CD14-positive monocyte (primary cell): Measurements from ENCODE around the gene BCAT1. TPM values are rescaled to one million over a fixed set of nuclear protein-coding genes. Genes with fewer than 3 reads are reported as not detected.

Experiments used
- DNase-seq, 3 donors: peaks; one replicate each; pipeline ENCODE4 v3.0.0-alpha.2; 2011 to 2022
- H2AFZ ChIP-seq: 2 replicates; pipeline ENCODE4 v1.6.0; 2012; ENCODE audit warnings: mild to moderate bottlenecking, low read depth, low read length, inconsistent platforms; ENCODE audit not compliant: insufficient read depth, poor library complexity, severe bottlenecking
- H3K27ac ChIP-seq, 2 donors: 1 replicate in 1 of 2; 2 replicates in 1 of 2; pipeline ENCODE4 v1.5.1; 2012 to 2013; ENCODE audit warnings: low read length in 2 of 2, control low read depth in 1 of 2, inconsistent platforms in 1 of 2, low read depth in 1 of 2, mild to moderate bottlenecking in 1 of 2
- H3K27me3 ChIP-seq, 2 donors: one replicate each; pipeline versions ENCODE4 v1.6.0 to v1.6.1; 2011 to 2013; ENCODE audit warnings: low read length in 2 of 2; ENCODE audit not compliant: control insufficient read depth in 2 of 2, insufficient read depth in 2 of 2
- H3K36me3 ChIP-seq, 2 donors: replicated peaks in 1 of 2; 1 replicate in 1 of 2; 2 replicates in 1 of 2; pipeline versions ENCODE4 v1.5.1 to v1.6.1; 2012 to 2013; ENCODE audit warnings: low read length in 2 of 2, control low read depth in 1 of 2, inconsistent platforms in 1 of 2, mild to moderate bottlenecking in 1 of 2; ENCODE audit not compliant: insufficient read depth in 2 of 2, control insufficient read depth in 1 of 2
- H3K4me1 ChIP-seq, 2 donors: 1 replicate in 1 of 2; 2 replicates in 1 of 2; pipeline versions ENCODE4 v1.5.1 to v1.6.1; 2012 to 2013; ENCODE audit warnings: low read length in 2 of 2, control low read depth in 1 of 2, inconsistent platforms in 1 of 2, mild to moderate bottlenecking in 1 of 2, moderate library complexity in 1 of 2; ENCODE audit not compliant: insufficient read depth in 2 of 2, control insufficient read depth in 1 of 2
- H3K4me2 ChIP-seq: replicated peaks from 2 replicates; pipeline ENCODE3; 2012; ENCODE audit warnings: low read length, moderate library complexity, mild to moderate bottlenecking; ENCODE audit not compliant: poor library complexity, severe bottlenecking; ENCODE audit errors: extremely low read depth
- H3K4me3 ChIP-seq, 3 experiments: fragments of 200-600 bp in 1 of 3; sonication (generic) in 1 of 3; replicated peaks in 1 of 3; 1 replicate in 2 of 3; 2 replicates in 1 of 3; pipeline ENCODE4 v1.5.1; 2011 to 2013; ENCODE audit warnings: low read length in 3 of 3, mild to moderate bottlenecking in 3 of 3, control low read depth in 2 of 3, low read depth in 2 of 3, inconsistent platforms in 1 of 3, moderate library complexity in 1 of 3
- H3K79me2 ChIP-seq: 2 replicates; pipeline ENCODE4 v1.6.0; 2012; ENCODE audit warnings: mild to moderate bottlenecking, control low read depth, inconsistent platforms, low read length, moderate library complexity; ENCODE audit not compliant: insufficient read depth
- H3K9ac ChIP-seq: 2 replicates; pipeline ENCODE4 v1.6.0; 2017; ENCODE audit warnings: low read length, mild to moderate bottlenecking; ENCODE audit not compliant: insufficient read depth, poor library complexity, severe bottlenecking
- H3K9me3 ChIP-seq, 2 donors: replicated peaks in 1 of 2; 1 replicate in 1 of 2; 2 replicates in 1 of 2; pipeline versions ENCODE4 v1.5.1 to v1.6.1; 2012 to 2013; ENCODE audit warnings: low read length in 2 of 2, control low read depth in 1 of 2; ENCODE audit not compliant: control insufficient read depth in 1 of 2, insufficient read depth in 1 of 2
- H4K20me1 ChIP-seq: 2 replicates; pipeline ENCODE4 v1.6.0; 2012; ENCODE audit warnings: mild to moderate bottlenecking, low read length, control low read depth, moderate library complexity; ENCODE audit not compliant: insufficient read depth
- H3K27ac Mint-ChIP-seq, 7 donors: one replicate each; pipeline ENCODE4 v1.8.0; 2020; ENCODE audit warnings: mild to moderate bottlenecking in 7 of 7, mixed read lengths in 7 of 7, moderate library complexity in 6 of 7, inconsistent platforms in 2 of 7
- H3K27me3 Mint-ChIP-seq, 3 donors: one replicate each; pipeline ENCODE4 v1.8.0; 2021 to 2022; ENCODE audit warnings: low read depth in 3 of 3, mild to moderate bottlenecking in 3 of 3, mixed read lengths in 3 of 3, moderate library complexity in 3 of 3, inconsistent platforms in 1 of 3
- H3K36me3 Mint-ChIP-seq, 2 donors: one replicate each; pipeline ENCODE4 v1.8.0; 2020; ENCODE audit warnings: mixed read lengths in 2 of 2, inconsistent platforms in 1 of 2, mild to moderate bottlenecking in 1 of 2
- H3K4me1 Mint-ChIP-seq: one replicate; pipeline ENCODE4 v1.8.0; 2020; ENCODE audit warnings: mild to moderate bottlenecking, mixed read lengths
- H3K4me3 Mint-ChIP-seq, 2 donors: one replicate each; pipeline ENCODE4 v1.8.0; 2020; ENCODE audit warnings: mild to moderate bottlenecking in 2 of 2, mixed read lengths in 2 of 2, moderate library complexity in 1 of 2
- H3K9me3 Mint-ChIP-seq, 7 donors: one replicate each; pipeline ENCODE4 v1.8.0; 2020 to 2022; ENCODE audit warnings: mixed read lengths in 7 of 7, mild to moderate bottlenecking in 6 of 7, moderate library complexity in 6 of 7, inconsistent platforms in 2 of 7
- CTCF ChIP-seq: fragments of 200-600 bp; IDR thresholded peaks from one replicate; pipeline ENCODE4 v1.8.0; 2022; ENCODE audit warnings: antibody characterized with exemption, mild to moderate bottlenecking
- WGBS: methylation state at CpG from one replicate; pipeline ENCODE4 v1.1.5; 2013; ENCODE audit warnings: missing lambda C conversion rate; ENCODE audit not compliant: insufficient coverage; 5-methylcytosine and 5-hydroxymethylcytosine counted together
- intact Hi-C, 2 donors: fragments of 100-400 bp; cut with micrococcal nuclease; formaldehyde crosslinking; loops; one replicate each; pipeline versions ENCODE4 v1.15.0 to v1.15.1; 2023
- polyA plus RNA-seq, 3 donors: library from polyadenylated mRNA; depleted of rRNA in 1 of 3; unstranded in 2 of 3; stranded (reverse) in 1 of 3; fragments of 300-500 nt in 2 of 3; fragments of >200 nt in 1 of 3; fragmentation: Illumina TruSeq in 2 of 3; gene quantifications; 1 replicate in 2 of 3; 2 replicates in 1 of 3; pipeline ENCODE4 v1.2.3, GENCODE V29; 2012 to 2021

Gene BCAT1
- polyA plus RNA-seq, 3 donors: 3.5 to 16.9 (median 15.2) TPM

GRCh38 chr12:24955853-24956252, 7.0 kb upstream of the BCAT1 start:
- peaks cover 0 to 2% (median 0%) of the 10 kb centered on the region in 7 donors for H3K9me3 Mint-ChIP-seq
- no peak overlapping the region for H3K4me2 ChIP-seq
- WGBS: no CpG with 5 or more reads among the region's 18 CpGs
- no peak overlapping the region for H2AFZ ChIP-seq
- no peak overlapping the region for H3K4me3 ChIP-seq
- no peak for DNase-seq
- intact Hi-C loops: no loop called here
- H3K27ac ChIP-seq: no peak overlapping the region
- no peaks in the 10 kb centered on the region for H3K36me3 Mint-ChIP-seq
- no peaks in the 10 kb centered on the region for H4K20me1 ChIP-seq
- H3K9me3 ChIP-seq: no peaks in the 10 kb centered on the region
- H3K27ac Mint-ChIP-seq: no peak overlapping the region
- TF ChIP-seq CTCF: no peak
- peaks cover 3 to 8% (median 4%) of the 10 kb centered on the region in 3 donors for H3K27me3 Mint-ChIP-seq
- peaks cover 18% of the 10 kb centered on the region for H3K4me1 Mint-ChIP-seq
- no peaks in the 10 kb centered on the region for H3K27me3 ChIP-seq
- no peaks in the 10 kb centered on the region for H3K36me3 ChIP-seq
- H3K79me2 ChIP-seq: no peaks in the 10 kb centered on the region
- H3K9ac ChIP-seq: no peak overlapping the region
- H3K4me3 Mint-ChIP-seq: no peak overlapping the region
- peaks cover 4 to 12% of the 10 kb centered on the region in 2 donors for H3K4me1 ChIP-seq

- no peak for TF ChIP-seq CTCF
- Histone ChIP-seq H3K36me3 (no peaks in the 10 kb centered on the region), H3K9ac (no peak overlapping the region), H3K4me2 (no peak overlapping the region), H3K27me3 (no peaks in the 10 kb centered on the region), H3K27ac (no peak overlapping the region), H4K20me1 (no peaks in the 10 kb centered on the region), H3K79me2 (no peaks in the 10 kb centered on the region), H2AFZ (no peak overlapping the region), H3K4me3 (no peak overlapping the region), H3K9me3 (no peaks in the 10 kb centered on the region), H3K4me1 (peaks cover 4 to 9% of the 10 kb centered on the region in 2 donors)
- WGBS: no CpG with 5 or more reads among the region's 3 CpGs
- peaks cover 3 to 8% (median 4%) of the 10 kb centered on the region in 3 donors for H3K27me3 Mint-ChIP-seq
- intact Hi-C loops: no loop called here
- H3K4me3 Mint-ChIP-seq: no peak overlapping the region
- no peak overlapping the region for H3K27ac Mint-ChIP-seq
- H3K9me3 Mint-ChIP-seq: peaks cover 0 to 2% (median 0%) of the 10 kb centered on the region in 7 donors
- DNase-seq: peak in 1 of 3 donors; percentile 63
- peaks cover 15% of the 10 kb centered on the region for H3K4me1 Mint-ChIP-seq
- no peaks in the 10 kb centered on the region for H3K36me3 Mint-ChIP-seq
Measured at GRCh38 chr12:24955389-24955788, 6.5 kb upstream of the BCAT1 start.
